HuH-7.5 (cell line): ENCODE results near the gene DNAJA3.

Source experiments
- DNase-seq: peaks from one replicate; pipeline ENCODE4 v3.0.0; 2011; ENCODE audit warnings: low spot score

Gene DNAJA3

DNA sequence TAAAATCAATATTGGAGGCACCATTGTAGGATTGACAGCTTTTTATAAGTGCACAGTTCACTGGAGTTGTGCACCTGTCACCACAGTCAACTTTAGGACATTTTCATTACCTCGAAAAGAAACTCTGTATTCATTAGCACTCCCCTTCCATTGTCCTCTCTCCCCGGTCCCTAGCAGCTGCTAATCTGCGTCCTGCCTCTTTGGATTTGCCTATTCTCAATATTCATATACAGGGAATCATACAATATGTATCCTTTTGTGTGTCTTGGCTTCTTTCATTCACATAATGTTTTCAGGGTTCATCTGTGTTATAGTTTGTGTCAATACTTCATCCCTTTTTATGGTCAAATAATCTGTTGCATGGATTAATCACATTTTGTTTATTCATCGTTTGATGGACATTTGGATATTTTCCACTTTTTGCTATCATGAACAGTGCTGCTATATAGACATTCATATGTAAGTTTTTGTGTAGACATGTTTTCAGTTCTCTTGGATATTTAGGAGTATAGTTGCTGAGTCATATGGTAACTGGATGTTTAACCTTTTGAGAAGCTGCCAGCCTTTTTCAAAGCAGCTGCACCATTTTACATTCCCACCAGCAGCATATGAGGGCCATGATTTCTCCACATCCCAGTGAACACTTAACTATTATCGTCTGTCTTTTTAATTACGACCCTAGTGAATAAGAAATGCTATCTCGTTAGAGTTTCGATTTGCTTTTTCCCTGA is 9.8 kb downstream of the DNAJA3 start:
- DNase-seq: no peak

DNA sequence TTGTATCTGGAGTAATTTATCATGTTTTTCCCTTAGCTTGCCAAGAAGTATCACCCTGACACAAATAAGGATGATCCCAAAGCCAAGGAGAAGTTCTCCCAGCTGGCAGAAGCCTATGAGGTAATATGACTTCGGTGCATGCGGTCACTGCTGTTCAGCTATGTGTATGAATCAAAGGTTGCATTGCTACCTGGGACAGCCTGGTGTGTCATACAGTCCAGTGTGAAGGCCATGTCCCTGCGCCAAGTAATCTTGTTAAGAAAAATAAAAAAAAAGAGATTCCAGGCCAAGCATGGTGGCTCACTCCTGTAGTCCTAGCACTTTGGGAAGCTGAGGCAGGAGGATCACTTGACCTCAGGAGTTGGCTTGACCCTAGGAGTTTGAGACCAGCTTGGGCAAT is 11.7 kb downstream of the DNAJA3 start:
- DNase-seq: no peak

DNA sequence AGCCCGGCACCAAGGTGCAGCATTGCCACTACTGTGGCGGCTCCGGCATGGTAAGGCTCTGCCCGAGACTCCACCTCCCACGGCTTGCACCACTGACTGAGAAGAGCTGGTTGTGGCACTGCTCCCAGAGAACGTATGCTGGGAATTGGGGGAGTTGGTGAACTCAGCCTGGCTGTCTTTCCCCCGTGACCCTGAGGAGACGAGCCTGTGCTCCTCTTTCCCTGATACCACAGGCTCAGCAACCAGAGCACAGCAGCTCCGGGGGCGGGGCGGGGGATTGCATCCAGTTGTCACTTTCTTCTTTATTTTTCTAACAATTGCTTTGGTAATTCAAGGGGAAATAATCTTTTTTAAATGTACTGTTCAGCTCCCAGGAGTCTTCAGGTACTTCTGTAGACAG is 16.7 kb downstream of the DNAJA3 start:
- DNase-seq: no peak

DNA sequence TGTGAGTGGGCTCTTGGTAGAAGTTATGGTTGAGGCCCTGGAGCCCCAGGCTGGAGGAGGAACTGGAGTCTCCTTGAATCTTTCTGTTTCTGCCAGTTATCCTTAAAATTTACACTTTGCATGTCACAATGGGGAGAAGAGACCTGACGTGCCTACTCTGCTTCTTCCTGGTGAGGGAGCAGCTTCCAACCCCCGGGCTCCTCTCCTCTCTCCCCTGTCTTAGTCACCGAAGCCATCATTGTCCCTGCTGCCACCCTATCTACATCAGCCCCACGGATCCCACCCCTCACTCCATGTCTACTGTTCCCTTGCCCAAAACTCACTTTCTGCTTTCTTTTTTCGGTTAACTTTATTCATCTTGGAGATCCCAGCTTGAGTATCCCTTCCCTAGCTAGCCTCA is 17.6 kb downstream of the DNAJA3 start:
- DNase-seq: no peak

DNA sequence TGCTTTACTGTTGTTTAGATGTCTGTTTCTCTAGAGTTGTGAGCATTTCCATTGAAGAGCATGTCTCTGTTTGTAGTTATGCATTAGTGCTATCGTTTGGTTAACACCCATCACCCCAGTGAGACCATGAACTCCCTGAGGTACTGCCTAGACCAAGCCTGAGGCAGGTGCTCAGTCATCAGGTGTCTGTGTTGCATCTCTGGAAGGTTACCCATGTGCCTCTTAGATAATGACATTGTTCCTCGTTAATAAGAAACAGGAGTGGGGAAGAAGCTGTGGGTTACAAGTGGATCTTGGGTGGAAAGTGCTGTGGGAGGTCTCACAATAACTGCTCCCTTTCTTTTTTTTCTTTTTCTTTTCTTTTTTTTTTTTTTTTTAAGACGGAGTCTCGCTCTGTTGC is 18.3 kb downstream of the DNAJA3 start:
- no peak for DNase-seq

DNA sequence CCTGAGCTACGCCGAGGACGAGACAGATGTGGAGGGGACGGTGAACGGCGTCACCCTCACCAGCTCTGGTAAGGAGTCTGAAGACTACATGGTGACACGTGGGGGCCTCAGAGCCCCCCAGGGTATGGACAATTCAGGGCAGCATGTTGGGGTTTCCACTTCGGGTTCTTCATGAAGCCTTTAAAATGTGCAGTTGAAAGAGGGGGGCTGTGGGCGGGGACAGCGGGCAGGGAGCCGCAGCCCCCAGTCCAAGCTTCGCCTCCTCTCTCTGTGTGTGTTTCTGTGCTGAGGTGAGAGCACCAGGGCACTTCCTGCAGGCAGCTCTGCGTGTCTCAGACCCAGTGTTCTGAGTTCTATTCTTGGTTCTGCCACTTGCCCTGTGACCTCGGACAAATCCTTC is 24.8 kb downstream of the DNAJA3 start:
- DNase-seq: no peak

DNA sequence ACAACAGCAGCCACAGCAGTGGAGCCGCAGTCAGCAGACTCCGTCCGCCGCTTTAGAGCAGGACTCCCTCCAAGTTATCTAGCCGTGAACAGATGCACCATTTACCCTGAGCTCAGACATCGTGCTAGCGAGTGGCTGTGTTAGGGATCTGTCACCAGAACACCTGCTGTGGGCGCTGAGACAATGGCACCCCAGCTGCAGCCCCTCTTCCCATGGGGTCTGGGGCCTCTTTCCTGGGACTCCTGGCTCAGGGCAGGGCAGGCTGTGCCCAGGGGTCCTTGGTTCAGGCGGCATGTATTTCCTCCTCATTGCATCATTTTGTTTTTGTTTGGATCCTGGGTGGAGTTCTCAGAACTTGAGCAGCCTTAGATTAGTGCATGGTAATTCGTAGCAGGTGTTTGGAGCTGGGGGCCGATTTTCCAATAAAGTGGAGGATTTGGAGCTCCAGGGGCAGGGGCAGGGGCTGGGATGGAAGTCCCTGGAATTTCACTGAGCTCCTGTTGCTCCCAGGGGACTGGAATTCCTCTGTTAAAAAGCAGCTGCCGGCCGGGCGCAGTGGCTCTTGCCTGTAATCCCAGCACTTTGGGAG is 25.4 kb downstream of the DNAJA3 start:
- no peak for DNase-seq

DNA sequence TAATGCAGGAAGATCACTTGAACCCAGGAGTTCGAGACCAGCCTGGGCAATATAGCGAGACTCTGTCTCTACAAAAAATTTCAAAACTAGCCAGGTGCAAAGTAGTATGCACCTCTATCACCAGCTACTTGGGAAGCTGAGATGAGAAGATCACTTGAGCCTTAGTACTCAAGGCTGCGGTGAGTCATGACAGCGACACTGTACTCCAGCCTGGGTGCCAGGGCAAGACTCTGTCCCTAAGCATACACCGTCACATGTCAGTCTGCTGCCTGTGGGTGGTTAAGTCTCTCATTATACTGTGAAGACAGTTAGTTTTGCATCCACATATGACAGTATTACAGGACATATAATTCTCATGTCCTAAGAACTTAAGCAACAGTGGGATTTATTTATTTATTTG is 27.0 kb downstream of the DNAJA3 start:
- no peak for DNase-seq

DNA sequence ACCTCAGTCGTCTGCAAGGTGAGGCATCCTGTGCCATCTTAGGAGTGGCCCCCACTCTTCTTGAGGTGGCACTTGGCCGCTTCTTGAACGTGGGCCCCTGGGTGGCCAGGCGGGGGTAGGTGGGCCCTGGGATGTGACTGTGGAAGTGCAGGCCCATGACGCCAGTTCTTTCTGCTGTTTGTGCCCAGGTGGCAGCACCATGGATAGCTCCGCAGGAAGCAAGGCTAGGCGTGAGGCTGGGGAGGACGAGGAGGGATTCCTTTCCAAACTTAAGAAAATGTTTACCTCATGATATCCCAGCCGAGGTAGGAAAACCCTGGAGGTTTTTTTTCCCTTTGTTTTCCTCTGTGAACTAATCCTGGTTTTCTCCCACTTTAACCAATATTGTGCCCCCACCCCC is 29.0 kb downstream of the DNAJA3 start:
- DNase-seq: no peak

DNA sequence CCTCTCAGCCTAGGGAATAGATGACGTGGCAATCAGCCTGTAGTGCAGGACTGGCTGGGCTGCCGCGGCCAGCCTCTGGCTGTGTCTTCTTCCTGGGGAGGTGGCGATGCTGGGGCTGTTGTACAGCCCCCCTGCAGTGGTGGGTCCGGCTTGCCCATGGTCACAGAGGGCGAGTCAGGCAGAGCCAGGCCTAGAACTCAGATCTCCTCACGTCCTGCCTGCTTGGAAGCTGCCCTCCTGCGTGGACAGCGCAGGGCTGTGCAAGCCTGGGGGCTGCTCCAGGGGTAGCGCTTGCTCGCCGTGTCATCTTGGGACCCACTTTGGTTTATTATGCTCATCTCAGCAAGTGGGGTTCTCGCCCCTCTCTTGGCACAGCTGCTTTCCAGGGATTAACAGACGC is 29.4 kb downstream of the DNAJA3 start:
- no peak for DNase-seq

DNA sequence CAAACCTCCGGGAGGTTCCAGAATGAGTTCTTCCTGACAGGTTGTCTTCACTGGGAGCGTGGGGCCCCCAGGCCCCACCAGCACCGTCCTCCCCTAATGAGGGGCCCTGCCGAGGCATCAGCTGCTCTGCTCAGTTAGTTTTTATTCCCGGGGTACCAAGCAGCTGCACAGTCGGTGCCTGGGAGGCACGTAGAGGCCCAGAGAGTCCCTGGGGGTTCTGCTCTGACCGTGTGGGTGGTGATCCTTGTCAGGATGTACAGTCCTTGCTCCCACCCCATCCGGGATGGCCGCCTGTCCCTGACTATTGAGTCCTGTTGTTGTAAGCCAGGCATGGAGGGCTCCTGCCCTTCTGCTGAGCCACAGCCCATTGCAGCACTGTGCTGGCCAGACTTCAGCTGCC is 30.3 kb downstream of the DNAJA3 start:
- DNase-seq: no peak

DNA sequence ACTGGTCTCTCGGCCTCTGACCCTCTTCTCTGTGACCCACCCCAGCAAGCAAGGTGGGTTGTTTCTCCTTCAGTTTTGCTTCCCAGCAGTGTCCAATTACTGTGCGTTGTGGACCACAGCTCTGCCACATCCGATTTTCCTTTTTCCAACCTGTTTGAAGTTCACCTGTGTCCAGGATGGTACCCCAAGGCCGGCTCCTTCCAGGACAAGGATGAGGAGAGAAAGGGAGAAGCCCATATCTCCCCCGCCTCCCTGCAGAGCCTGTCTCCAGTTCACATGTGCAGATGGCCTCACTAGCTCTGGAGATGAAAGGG is 35.2 kb downstream of the DNAJA3 start:
- DNase-seq: no peak

DNA sequence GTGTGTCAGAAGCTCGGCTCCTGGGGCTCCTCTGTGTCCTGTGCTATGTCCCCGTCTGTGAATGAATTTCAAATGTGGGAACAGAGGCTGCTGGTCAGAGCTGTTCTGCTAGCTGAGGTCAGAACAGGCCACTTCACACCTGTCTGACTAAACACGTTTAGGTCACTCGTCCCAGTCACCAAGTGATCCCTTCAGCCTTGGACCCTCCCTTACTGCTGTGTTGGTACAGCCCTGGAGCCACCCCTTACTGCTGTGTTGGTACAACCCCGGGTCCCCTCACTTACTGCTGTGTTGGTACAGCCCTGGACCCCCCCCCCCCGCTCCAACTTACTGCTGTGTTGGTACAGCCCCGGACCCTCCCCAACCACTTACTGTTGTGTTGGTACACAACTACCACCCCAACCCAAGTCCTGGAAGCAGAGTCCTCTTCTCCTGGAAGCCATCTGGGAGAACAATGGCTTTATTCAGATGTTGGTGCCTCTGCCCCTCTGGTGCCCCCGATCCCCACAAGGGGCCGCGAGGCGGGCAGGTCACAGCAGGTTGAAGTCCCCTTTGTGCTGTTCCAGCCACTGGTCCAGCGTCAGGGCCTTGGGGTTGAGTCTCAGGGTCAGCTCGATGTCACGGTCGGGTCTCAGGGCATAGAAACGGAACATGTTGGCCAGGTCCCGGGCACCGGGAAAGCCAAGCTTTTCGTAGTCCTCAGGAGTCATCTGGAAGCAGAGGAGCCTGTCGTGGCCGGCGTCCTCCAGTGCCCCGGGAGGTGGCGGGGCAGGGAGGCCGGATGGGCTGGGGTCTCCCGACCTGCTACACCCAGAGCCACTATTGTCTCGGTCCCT is 35.8 kb downstream of the DNAJA3 start:
- no peak for DNase-seq

DNA sequence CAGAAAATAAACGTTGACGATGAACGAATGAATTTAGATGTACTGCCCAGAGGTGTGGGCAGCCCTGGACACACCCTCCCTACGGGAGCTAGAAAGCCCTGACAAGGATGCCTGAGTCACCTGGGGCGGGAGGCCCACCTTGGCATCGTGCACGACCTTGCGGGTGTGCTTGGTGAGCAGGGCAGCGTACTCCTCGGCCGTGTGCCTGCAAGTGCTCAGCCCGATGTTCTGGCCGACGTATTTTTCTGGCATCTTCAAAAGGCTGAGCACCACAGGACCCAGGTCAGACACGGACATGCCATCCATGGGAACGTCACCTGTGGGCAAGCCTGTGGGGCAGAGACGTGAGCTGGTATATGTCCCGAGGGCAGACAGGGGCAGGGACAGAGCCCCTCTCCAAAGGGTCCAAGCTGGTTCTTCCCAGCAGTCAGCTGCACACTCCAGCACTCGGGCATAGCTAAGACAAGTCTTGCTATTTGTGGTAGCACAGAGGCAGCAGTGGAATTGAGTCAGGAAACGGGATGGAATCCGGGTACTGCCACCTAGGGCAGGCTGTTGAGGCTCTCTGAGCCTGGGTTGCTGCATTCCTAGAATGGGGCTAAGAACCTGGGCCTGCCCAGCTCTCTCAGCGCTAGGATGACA is 38.0 kb downstream of the DNAJA3 start:
- DNase-seq: no peak

DNA sequence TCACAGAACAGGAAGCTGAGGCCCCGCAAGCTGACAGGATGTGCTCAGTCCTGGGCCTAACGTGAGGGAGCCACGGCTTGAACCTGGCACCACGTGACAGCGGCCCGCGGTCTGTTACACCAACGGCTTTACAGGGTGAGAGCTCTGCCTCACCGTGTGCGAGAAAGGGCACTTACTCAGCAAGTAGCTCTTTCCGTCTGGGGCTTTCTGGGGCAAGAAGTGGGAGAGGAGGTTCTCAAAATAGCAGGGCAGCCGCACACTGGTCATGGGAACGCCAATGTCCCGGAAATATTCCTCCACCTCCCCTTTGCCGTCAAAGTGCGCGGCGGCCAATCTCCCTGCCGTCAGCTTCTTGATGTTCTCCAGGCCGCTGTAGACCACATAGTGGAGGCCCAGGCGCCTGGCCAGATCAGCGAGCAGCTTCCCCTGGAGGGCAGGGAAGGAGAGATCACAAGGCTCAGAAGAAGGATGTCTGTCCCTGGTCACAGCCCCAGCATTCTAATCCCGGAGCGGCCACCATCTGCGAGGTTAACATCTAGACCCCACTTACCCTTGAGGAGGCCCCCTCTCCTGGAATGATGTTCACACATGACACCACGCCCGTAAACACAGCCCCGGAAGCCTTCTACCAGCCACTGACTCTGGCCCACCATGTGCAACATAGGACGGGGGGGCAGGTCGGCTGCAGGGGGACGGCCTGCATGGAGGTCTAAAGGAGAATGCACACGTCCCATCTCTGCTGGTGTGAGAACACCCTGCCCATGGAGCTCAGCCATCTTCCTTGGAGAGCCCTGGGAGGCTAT is 40.5 kb downstream of the DNAJA3 start:
- no peak for DNase-seq

DNA sequence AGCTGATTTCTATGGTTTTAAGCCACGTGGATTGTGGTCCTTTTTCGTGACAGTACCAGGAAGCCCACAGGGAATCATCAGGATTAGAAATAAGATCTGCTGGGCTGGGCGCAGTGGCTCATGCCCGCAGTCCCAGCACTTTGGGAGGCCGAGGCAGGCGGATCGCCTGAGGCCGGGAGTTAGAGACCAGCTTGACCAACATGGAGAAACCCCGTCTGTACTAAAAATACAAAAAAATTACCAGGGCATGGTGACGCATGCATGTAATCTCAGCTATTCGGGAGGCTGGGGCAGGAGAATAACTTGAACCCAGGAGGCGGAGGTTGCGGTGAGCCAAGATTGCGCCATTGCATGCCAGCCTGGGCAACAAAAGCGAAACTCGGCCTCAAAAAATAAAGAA is 42.2 kb downstream of the DNAJA3 start:
- DNase-seq: no peak

DNA sequence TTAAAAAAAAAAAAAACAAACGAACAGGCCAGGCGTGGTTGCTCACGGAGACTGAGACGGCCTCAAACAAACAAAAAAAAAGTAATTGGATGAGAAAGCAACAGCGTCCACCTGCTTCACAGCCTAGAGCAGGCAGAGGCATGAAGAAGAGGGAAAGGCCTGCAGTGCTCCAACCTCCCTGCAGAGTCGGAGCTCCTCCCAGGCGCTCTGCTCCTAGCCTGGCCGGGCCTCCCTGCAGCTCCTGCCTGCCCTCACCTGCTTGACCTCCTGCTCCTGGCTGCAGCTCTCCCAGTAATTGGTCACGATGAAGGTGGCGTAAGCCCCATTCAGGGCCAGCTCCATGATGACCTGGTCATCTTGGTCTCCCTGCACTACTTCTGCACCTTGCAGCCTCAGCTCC is 43.3 kb downstream of the DNAJA3 start:
- DNase-seq: no peak

DNA sequence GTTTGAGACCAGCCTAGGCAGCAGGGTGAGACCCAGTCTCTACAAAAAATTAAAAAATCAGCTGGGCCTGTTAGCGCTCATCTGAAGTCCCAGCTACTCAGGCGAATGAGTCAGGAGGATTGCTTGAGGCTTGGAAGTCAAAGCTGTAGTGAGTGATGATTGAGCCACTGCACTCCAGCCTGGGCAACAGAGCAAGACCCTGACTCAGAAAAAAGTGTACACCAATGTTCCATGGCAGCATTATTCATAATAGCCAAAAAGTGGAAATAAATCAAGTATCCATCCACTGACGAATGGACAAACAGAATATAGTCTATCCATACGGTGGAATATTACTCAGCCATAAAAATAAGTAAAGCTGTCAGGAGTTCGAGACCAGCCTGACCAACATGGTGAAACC is 46.2 kb downstream of the DNAJA3 start:
- no peak for DNase-seq

DNA sequence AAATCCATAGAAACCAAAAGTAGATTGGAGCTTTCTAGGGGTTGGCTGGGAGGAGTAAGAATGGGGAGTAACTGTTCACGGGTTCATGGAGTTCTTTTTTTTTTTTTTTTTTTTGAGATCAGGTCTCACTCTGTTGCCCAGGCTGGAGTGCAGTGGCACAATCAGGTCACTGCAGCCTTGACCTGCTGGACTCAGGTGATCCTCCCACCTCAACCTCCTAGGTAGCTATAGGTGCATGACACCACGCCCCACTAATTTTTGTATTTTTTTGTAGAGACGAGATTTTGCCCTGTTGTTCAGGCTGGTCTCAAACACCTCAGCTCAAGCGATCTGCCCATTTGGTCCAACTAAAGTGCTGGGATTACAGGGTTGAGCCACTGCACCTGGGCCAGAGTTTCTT is 47.2 kb downstream of the DNAJA3 start:
- no peak for DNase-seq

DNA sequence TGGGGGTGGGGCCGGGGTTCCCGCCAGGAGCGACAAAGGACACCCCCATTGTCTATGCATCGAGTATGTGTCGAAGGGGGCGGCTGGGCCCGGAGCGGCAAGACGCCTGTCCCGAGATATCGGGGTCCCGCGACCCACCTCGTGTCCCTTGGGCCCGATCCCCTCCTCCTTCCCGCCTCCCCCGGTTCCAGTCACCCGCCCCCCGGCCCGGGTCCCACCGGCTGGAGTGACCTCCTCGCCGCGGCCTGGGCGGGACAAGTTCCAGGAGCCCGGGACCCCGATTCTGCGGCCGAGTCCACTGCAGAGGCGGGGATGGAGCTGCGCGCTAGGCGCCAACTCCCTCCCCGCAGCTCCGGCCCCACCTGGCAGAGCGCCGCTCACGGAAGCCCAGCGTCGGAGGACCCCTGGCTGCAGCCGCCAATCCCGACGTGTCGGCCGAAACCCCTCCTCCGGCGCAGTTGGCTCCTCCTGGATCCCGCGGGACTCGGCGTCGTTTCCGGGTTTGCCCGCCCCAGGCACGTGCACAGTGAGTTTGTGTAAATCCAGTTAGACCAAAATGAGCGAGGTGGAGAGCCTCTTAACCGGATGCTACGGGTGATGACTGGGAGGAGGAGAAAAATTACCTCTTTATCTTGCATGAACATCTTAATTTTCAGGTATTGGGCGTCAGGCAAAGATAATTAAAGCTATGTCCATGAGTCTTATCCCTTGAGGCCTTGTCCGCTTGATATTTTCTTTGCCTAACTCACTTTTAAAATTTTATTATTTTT is 48.7 kb downstream of the DNAJA3 start, which contains the start of gene NMRAL1:
Gene NMRAL1, minus strand, starts transcription at position 434 of the 770 bp plus-strand sequence. CDS start 493 bp downstream, outside the sequence.
- DNase-seq: no peak
